IMR-90 (cell line): ENCODE measurements around the gene UNC13B. TPM values are rescaled to one million over a fixed set of nuclear protein-coding genes. Genes with fewer than 3 reads are reported as not detected.

Experiments
- ATAC-seq: fragments of 200-7000 bp; cut with Tn5 transposase; 2 replicates; pipeline ENCODE4 v1.9.1; 2020; ENCODE audit warnings: low read depth, mild to moderate bottlenecking, moderate library complexity
- BruUV-seq: library from RNA; stranded (reverse); fragments of 400-500 nt; replicated peaks from 2 replicates; lab custom pipeline; 2021; lab: Mats Ljungman, UMichigan
- CTCF ChIA-PET: fragments of 300-600 bp; formaldehyde crosslinking; extraction: SDS; loops from one replicate; lab custom pipeline; 2021; ENCODE audit warnings: antibody characterized with exemption; lab: Yijun Ruan, JAX
- POLR2A ChIA-PET: fragments of 300-600 bp; sonication (Branson Sonifier 250); formaldehyde crosslinking; loops from one replicate; lab custom pipeline; 2022; ENCODE audit warnings: antibody characterized with exemption; ENCODE audit not compliant: unreplicated experiment; lab: Charles Lee
- DNase-seq: peaks from one replicate; pipeline ENCODE4 v3.0.0; 2013
- H2AFZ ChIP-seq: replicated peaks from 2 replicates; pipeline ENCODE3; 2013; ENCODE audit warnings: low read length, mild to moderate bottlenecking; ENCODE audit not compliant: poor library complexity
- H2AK5ac ChIP-seq: 2 replicates; pipeline ENCODE4 v1.6.1; 2013; ENCODE audit warnings: low read depth, low read length, inconsistent platforms
- H2AK9ac ChIP-seq: replicated peaks from 2 replicates; pipeline ENCODE3; 2013; ENCODE audit warnings: mild to moderate bottlenecking, low read depth, low read length, moderate library complexity; ENCODE audit not compliant: poor library complexity
- H2BK120ac ChIP-seq: 2 replicates; pipeline ENCODE4 v1.6.1; 2013; ENCODE audit warnings: low read depth, low read length, inconsistent platforms
- H2BK15ac ChIP-seq: 3 replicates; pipeline ENCODE4 v1.6.1; 2013; ENCODE audit warnings: low read depth, low read length, inconsistent platforms
- H2BK20ac ChIP-seq: 2 replicates; pipeline ENCODE4 v1.6.1; 2013; ENCODE audit warnings: low read depth, mild to moderate bottlenecking, inconsistent platforms, low read length, moderate library complexity
- H2BK5ac ChIP-seq: 2 replicates; pipeline ENCODE4 v1.6.1; 2013; ENCODE audit warnings: mild to moderate bottlenecking, low read depth, low read length, inconsistent platforms; ENCODE audit not compliant: poor library complexity, severe bottlenecking
- H3K14ac ChIP-seq: replicated peaks from 2 replicates; pipeline ENCODE4 v1.6.1; 2013; ENCODE audit warnings: low read depth, low read length, inconsistent platforms
- H3K18ac ChIP-seq: 2 replicates; pipeline ENCODE4 v1.6.1; 2013; ENCODE audit warnings: low read depth, low read length, control low read depth
- H3K23ac ChIP-seq: 2 replicates; pipeline ENCODE4 v1.6.1; 2013; ENCODE audit warnings: low read depth, low read length, inconsistent platforms
- H3K27ac ChIP-seq: 2 replicates; pipeline ENCODE4 v1.5.1; 2013; ENCODE audit warnings: mild to moderate bottlenecking, control low read depth, low read length; ENCODE audit not compliant: insufficient read depth
- H3K27me3 ChIP-seq: 2 replicates; pipeline ENCODE4 v1.6.1; 2013; ENCODE audit warnings: low read length; ENCODE audit not compliant: control insufficient read depth, insufficient read depth
- H3K36me3 ChIP-seq: 2 replicates; pipeline ENCODE4 v1.6.1; 2013; ENCODE audit warnings: low read length, mixed read lengths; ENCODE audit not compliant: control insufficient read depth, insufficient read depth
- H3K4ac ChIP-seq: 2 replicates; pipeline ENCODE4 v1.6.1; 2013; ENCODE audit warnings: low read depth, low read length, inconsistent platforms
- H3K4me1 ChIP-seq: 2 replicates; pipeline ENCODE4 v1.6.1; 2013; ENCODE audit warnings: low read length, mixed read lengths; ENCODE audit not compliant: control insufficient read depth, insufficient read depth
- H3K4me2 ChIP-seq: 2 replicates; pipeline ENCODE4 v1.6.1; 2013; ENCODE audit warnings: low read depth, mild to moderate bottlenecking, control low read depth, low read length, moderate library complexity
- H3K4me3 ChIP-seq: 2 replicates; pipeline ENCODE4 v1.5.1; 2013; ENCODE audit warnings: low read depth, mild to moderate bottlenecking, control low read depth, low read length, moderate library complexity; ENCODE audit not compliant: insufficient read depth
- H3K56ac ChIP-seq: 2 replicates; pipeline ENCODE4 v1.6.1; 2013; ENCODE audit warnings: low read length, inconsistent platforms; ENCODE audit not compliant: insufficient read depth; ENCODE audit errors: extremely low read depth
- H3K79me1 ChIP-seq, 2 experiments: 2 replicates each; pipeline ENCODE4 v1.6.1; 2013; ENCODE audit warnings: low read length in 2 of 2, inconsistent platforms in 1 of 2, low read depth in 1 of 2
- H3K9ac ChIP-seq: 2 replicates; pipeline ENCODE4 v1.6.1; 2013; ENCODE audit warnings: low read depth, low read length, control low read depth
- H3K9me1 ChIP-seq: 2 replicates; pipeline ENCODE4 v1.6.1; 2013; ENCODE audit warnings: low read length, inconsistent platforms; ENCODE audit not compliant: insufficient read depth
- H3K9me3 ChIP-seq: 2 replicates; pipeline ENCODE4 v1.6.1; 2013; ENCODE audit warnings: low read length; ENCODE audit not compliant: control insufficient read depth, insufficient read depth
- H4K20me1 ChIP-seq: 2 replicates; pipeline ENCODE4 v1.6.1; 2013; ENCODE audit warnings: low read length, inconsistent platforms; ENCODE audit not compliant: insufficient read depth
- H4K5ac ChIP-seq: 2 replicates; pipeline ENCODE4 v1.6.1; 2013; ENCODE audit warnings: mild to moderate bottlenecking, low read depth, low read length, control low read depth
- H4K8ac ChIP-seq, 2 experiments: 2 replicates each; pipeline ENCODE4 v1.6.1; 2013; ENCODE audit warnings: low read depth in 2 of 2, low read length in 2 of 2, control low read depth in 1 of 2, inconsistent platforms in 1 of 2
- H4K91ac ChIP-seq: 2 replicates; pipeline ENCODE4 v1.6.1; 2013; ENCODE audit warnings: low read depth, low read length, inconsistent platforms; ENCODE audit not compliant: insufficient read depth
- BHLHE40 ChIP-seq: fragments of 150-350 bp; IDR thresholded peaks from 2 replicates; pipeline ENCODE4 v1.6.1; 2016; ENCODE audit warnings: mild to moderate bottlenecking, low read depth, low read length
- CEBPB ChIP-seq: IDR thresholded peaks from 2 replicates; pipeline ENCODE4 v1.6.1; 2012; ENCODE audit warnings: low read depth, low read length, improper control_type of control experiment
- CHD1 ChIP-seq: IDR thresholded peaks from 2 replicates; pipeline ENCODE4 v1.6.1; 2012; ENCODE audit warnings: low read depth, low read length, improper control_type of control experiment
- FOS ChIP-seq: fragments of 150-350 bp; IDR thresholded peaks from 2 replicates; pipeline ENCODE4 v1.6.1; 2016; ENCODE audit warnings: low read depth, low read length
- MAFK ChIP-seq: IDR thresholded peaks from 2 replicates; pipeline ENCODE4 v1.6.1; 2012; ENCODE audit warnings: low read depth, low read length, improper control_type of control experiment
- MAZ ChIP-seq: IDR thresholded peaks from 2 replicates; pipeline ENCODE4 v1.6.1; 2012; ENCODE audit warnings: low read depth, mild to moderate bottlenecking, low read length, improper control_type of control experiment, moderate library complexity, borderline replicate concordance
- MXI1 ChIP-seq: IDR thresholded peaks from 2 replicates; pipeline ENCODE4 v1.6.1; 2012; ENCODE audit warnings: low read depth, mild to moderate bottlenecking, low read length, moderate library complexity, borderline replicate concordance
- NFE2L2 ChIP-seq: fragments of 150-350 bp; IDR thresholded peaks from 2 replicates; pipeline ENCODE4 v1.6.1; 2016; ENCODE audit warnings: low read depth, mild to moderate bottlenecking, low read length
- POLR2A ChIP-seq: IDR thresholded peaks from 2 replicates; pipeline ENCODE4 v1.6.1; 2012; ENCODE audit warnings: mild to moderate bottlenecking, low read depth, low read length
- RAD21 ChIP-seq: IDR thresholded peaks from 2 replicates; pipeline ENCODE4 v1.6.1; 2012; ENCODE audit warnings: low read length, improper control_type of control experiment
- RCOR1 ChIP-seq: IDR thresholded peaks from 2 replicates; pipeline ENCODE4 v1.6.1; 2012; ENCODE audit warnings: mild to moderate bottlenecking, low read length, improper control_type of control experiment; ENCODE audit not compliant: insufficient replicate concordance
- RFX5 ChIP-seq: IDR thresholded peaks from 2 replicates; pipeline ENCODE4 v1.8.0; 2012; ENCODE audit warnings: low read depth, mild to moderate bottlenecking, low read length, moderate library complexity
- SMC3 ChIP-seq: fragments of 150-350 bp; IDR thresholded peaks from 2 replicates; pipeline ENCODE4 v1.6.1; 2016; ENCODE audit warnings: low read depth, mild to moderate bottlenecking, antibody characterized with exemption, low read length, moderate library complexity
- WGBS, 2 experiments: methylation state at CpG; one replicate each; pipeline versions ENCODE4 v1.1.5 to v1.1.7; 2013; ENCODE audit warnings: missing lambda C conversion rate in 2 of 2; ENCODE audit not compliant: insufficient read length in 1 of 2; ENCODE audit errors: extremely low coverage in 2 of 2; 5-methylcytosine and 5-hydroxymethylcytosine counted together
- dilution Hi-C: fragments of 300-500 bp; cut with HindIII; formaldehyde crosslinking; loops from one replicate; pipeline ENCODE4 v1.14.3; 2018; ENCODE audit warnings: low sequenced_read_pairs; ENCODE audit not compliant: unreplicated experiment
- in situ Hi-C: fragments of 300-500 bp; cut with MboI; formaldehyde crosslinking; loops from 3 replicates; pipeline ENCODE4 v1.14.3; 2019; ENCODE audit warnings: low sequenced_read_pairs, inconsistent platforms, mixed read lengths
- intact Hi-C: fragments of 100-400 bp; cut with micrococcal nuclease; formaldehyde crosslinking; loops from 2 replicates; pipeline ENCODE4 v1.10.0; 2022
- polyA plus RNA-seq, 3 experiments: library from polyadenylated mRNA; depleted of rRNA; stranded (reverse); fragments of >200 nt; gene quantifications; 2 replicates each; pipeline ENCODE4 v1.2.3, GENCODE V29; 2012; ENCODE audit warnings: low replicate concordance in 1 of 3
- total RNA-seq: library from RNA; depleted of rRNA; stranded (reverse); fragments of >200 nt; gene quantifications from 2 replicates; pipeline ENCODE4 v1.2.3, GENCODE V29; 2012
- TF ChIP-seq, protein P1 (sequence below): fragments of 150-350 bp; IDR thresholded peaks from 2 replicates; pipeline ENCODE4 v1.6.1; 2017; ENCODE audit warnings: mild to moderate bottlenecking, antibody characterized with exemption, low read length, low read depth
- TF ChIP-seq, protein P2 (sequence below): fragments of 150-350 bp; IDR thresholded peaks from 2 replicates; pipeline ENCODE4 v1.6.1; 2016; ENCODE audit warnings: low read depth, mild to moderate bottlenecking, low read length, moderate library complexity, borderline replicate concordance
- TF ChIP-seq, protein P3 (sequence below): conservative IDR thresholded peaks from 2 replicates; pipeline ENCODE4 v1.5.1; 2012; ENCODE audit warnings: mild to moderate bottlenecking, low read depth, low read length, improper control_type of control experiment

UNC13B gene
- total and polyA plus RNA-seq, 2 of the 4 experiments (the other 2 are of a cell fraction) = 7.5 to 14.3 TPM

DNA sequence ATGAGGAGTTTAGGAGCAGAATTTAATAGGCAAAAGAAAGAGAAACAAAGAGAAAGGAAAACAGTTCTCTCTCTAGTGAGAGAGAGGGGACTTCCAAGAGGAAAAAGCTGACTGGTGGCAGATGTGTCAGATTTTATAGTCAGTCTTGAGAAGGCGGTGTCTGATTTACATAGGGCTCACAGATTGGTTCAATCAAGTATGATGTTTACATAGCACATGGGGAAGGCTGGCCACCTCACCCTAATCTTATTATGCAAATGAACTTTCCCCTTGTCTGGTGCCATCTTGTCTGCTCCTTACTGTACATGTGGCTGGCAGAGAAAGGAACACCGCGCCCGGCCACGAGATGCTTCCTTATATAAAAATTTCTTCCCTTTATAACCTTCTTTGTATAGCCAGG, 24.7 kb downstream of the UNC13B start:
- Histone ChIP-seq H3K9me1 (no peaks in the 10 kb centered on the region), H3K14ac (no peak overlapping the region), H2AK5ac (no peak overlapping the region), H3K23ac (no peak overlapping the region), H4K20me1 (no peaks in the 10 kb centered on the region), H4K91ac (no peak overlapping the region), H3K4me3 (no peak overlapping the region), H3K9me3 (no peaks in the 10 kb centered on the region), H3K36me3 (no peaks in the 10 kb centered on the region), H3K56ac (no peak overlapping the region), H3K18ac (no peak overlapping the region), H3K79me1 (no peaks in the 10 kb centered on the region; a peak in 1 of 4 replicates), H3K4me1 (no peaks in the 10 kb centered on the region), H3K4me2 (no peak overlapping the region), H2BK20ac (no peak overlapping the region), H3K27me3 (no peaks in the 10 kb centered on the region), H2BK5ac (no peak overlapping the region), H3K27ac (no peak overlapping the region), H2BK15ac (no peak overlapping the region), H4K8ac (no peak overlapping the region), H2AK9ac (no peak overlapping the region), H4K5ac (no peak overlapping the region), H2BK120ac (no peak overlapping the region), H2AFZ (no peak overlapping the region), H3K9ac (no peak overlapping the region), H3K4ac (no peak overlapping the region)
- in situ Hi-C loops = no loop called here
- intact Hi-C loops = no loop called here
- DNase-seq = no peak
- no CpG with 5 or more reads among the region's 5 CpGs for WGBS, 2 experiments
- TF ChIP-seq MAZ (no peak), POLR2A (no peak), BHLHE40 (no peak), MAFK (no peak), CHD1 (no peak), RCOR1 (no peak), CEBPB (no peak), RAD21 (no peak), NFE2L2 (no peak), MXI1 (no peak), SMC3 (no peak), FOS (no peak), RFX5 (no peak)
- TF ChIP-seq, protein P1, sequence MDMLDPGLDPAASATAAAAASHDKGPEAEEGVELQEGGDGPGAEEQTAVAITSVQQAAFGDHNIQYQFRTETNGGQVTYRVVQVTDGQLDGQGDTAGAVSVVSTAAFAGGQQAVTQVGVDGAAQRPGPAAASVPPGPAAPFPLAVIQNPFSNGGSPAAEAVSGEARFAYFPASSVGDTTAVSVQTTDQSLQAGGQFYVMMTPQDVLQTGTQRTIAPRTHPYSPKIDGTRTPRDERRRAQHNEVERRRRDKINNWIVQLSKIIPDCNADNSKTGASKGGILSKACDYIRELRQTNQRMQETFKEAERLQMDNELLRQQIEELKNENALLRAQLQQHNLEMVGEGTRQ = no peak
- TF ChIP-seq, protein P2, sequence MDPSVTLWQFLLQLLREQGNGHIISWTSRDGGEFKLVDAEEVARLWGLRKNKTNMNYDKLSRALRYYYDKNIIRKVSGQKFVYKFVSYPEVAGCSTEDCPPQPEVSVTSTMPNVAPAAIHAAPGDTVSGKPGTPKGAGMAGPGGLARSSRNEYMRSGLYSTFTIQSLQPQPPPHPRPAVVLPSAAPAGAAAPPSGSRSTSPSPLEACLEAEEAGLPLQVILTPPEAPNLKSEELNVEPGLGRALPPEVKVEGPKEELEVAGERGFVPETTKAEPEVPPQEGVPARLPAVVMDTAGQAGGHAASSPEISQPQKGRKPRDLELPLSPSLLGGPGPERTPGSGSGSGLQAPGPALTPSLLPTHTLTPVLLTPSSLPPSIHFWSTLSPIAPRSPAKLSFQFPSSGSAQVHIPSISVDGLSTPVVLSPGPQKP = no peak
- TF ChIP-seq, protein P3, sequence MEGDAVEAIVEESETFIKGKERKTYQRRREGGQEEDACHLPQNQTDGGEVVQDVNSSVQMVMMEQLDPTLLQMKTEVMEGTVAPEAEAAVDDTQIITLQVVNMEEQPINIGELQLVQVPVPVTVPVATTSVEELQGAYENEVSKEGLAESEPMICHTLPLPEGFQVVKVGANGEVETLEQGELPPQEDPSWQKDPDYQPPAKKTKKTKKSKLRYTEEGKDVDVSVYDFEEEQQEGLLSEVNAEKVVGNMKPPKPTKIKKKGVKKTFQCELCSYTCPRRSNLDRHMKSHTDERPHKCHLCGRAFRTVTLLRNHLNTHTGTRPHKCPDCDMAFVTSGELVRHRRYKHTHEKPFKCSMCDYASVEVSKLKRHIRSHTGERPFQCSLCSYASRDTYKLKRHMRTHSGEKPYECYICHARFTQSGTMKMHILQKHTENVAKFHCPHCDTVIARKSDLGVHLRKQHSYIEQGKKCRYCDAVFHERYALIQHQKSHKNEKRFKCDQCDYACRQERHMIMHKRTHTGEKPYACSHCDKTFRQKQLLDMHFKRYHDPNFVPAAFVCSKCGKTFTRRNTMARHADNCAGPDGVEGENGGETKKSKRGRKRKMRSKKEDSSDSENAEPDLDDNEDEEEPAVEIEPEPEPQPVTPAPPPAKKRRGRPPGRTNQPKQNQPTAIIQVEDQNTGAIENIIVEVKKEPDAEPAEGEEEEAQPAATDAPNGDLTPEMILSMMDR = no peak
- no TSS peak for BruUV-seq
- POLR2A ChIA-PET = no interaction called here
- no peak for ATAC-seq
- CTCF ChIA-PET = no interaction called here
- dilution Hi-C loops = no loop called here
